LoVo (cell line): Measurements from ENCODE around the gene R3HDM4.
"Not testable (repeated sequence)": the region's sequence is repeated elsewhere in the genome, so short reads cannot be mapped to it uniquely, and the experiment has no call there.

Source experiments
- DNase-seq: peaks from one replicate; pipeline ENCODE4 v3.0.0-alpha.2; 2016; ENCODE audit warnings: low spot score

The R3HDM4 gene

DNA sequence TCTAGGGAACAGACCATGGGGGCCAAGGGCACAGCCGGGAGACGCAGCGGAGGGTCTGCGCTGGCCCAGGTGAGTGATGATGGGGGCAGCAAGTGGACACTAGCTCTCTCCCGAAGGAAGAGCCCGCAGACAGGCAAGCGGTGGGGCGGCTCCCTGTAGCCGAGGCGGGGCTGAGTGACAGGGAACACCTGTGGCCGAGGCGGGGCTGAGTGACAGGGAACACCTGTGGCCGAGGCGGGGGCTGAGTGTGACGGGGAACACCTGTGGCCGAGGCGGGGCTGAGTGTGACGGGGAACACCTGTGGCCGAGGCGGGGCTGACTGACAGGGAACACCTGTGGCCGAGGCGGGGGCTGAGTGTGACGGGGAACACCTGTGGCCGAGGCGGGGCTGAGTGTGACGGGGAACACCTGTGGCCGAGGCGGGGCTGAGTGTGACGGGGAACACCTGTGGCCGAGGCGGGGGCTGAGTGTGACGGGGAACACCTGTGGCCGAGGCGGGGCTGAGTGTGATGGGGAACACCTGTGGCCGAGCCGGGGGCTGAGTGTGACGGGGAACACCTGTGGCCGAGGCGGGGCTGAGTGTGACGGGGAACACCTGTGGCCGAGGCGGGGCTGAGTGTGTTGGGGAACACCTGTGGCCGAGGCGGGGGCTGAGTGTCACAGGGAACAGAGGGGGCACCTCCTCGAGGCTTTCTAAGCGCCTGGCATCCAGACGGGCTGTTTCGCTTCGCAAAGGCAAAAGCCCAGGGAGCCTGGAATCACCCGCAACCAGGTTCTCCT, 21.4 kb downstream of the R3HDM4 start:
- not testable (repeated sequence) for DNase-seq

DNA sequence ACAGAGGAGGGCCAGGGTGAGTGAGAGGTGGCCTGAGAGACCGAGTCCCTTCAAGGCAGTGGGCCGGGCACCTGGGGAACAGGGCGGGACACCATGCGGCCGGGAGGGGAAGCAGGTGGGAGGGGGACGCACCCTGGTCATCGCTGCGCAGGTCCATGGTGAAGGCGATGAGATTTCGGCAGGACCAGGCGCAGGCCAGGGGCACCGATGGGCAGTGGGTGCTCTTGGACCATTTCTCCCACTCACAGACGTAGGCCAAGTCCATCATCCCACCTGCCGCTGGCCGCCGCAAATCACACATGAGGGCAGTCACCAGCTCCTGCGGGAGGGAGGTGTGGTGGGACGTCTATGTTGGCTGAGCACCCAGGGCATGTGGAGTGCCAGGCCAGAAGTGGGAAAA, 22.2 kb downstream of the R3HDM4 start:
- DNase-seq = no peak

DNA sequence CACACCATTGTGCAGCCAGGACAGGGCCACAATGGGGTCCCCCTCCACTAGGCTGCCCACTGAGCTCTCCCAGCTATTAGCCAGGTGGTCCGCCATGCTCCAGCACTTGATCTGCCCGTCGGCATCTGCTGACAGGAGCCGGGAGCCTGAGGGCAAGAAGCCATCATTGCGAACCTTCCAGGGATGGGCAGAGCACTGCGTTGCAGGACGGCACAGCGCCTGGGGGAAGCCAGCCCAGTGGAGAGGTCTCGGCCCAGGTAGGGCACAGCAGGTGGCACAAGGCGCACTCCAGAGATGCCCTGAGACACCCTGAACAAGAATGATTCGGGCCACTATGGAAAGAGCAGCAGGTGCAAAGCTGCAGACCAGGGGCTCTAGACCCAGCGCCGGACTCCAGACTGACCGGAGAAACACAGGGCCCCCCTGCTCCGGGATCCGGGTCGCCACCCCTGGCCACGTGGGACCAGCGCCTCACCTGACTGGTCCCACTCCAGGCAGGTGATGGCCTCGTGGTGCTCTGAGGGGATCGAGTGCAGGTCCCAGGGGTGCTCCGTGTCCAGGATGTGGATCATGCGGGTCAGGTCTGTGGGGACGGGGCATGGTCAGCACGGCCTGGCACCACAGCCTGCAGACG, 23.2 kb downstream of the R3HDM4 start:
- DNase-seq = no peak

DNA sequence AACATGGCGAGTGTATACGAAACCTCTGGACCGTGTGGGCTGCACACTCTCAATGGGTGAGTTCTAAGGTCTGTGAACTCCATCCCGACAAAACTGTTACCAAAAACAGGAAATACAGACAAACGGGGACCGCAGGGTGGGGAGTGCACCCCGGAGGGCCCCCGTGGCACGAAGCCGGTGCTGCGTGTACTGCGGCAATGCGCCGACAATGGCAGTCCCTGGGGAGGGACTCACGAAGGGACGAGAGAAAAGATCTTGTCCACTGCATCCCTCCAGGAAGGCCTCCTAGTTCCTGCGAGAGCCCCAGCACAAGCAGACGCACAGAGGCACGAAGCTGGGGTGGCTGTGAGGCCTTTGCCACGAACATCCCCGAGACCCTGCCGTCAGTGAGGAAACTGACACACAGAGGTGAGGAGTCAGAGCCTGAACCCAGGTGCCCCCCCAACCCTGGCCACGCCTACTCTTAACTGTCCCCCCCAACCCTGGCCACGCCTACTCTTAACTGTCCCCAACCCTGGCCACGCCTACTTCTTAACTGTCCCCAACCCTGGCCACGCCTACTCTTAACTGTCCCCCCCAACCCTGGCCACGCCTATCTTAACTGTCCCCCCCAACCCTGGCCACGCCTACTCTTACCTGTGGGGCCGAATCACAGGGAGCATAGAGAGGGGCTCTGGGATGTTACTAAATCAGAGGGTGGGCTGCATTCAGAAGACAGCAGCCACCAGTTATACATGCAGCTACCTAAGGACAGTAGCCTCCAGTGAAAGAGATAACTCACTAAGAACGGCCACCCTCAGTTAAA, 24.2 kb downstream of the R3HDM4 start:
- no peak for DNase-seq

DNA sequence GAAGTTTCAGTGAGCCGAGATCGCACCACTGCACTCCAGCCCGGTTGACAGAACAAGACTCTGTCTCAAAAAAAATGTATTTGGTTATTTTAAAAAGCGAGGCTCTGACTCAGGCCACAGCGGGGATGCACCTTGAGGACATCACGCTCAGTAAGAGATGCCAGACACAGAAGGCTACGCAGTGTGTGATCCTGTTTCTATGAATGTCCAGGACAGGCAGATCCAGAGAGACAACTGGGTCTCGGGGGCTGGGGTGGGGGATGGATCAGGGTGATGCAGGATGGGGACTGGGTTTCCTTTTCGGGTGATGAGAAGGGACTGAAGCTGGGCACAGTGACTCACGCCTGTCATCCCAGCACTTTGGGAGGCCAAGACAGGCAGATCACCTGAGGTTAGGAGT, 25.4 kb downstream of the R3HDM4 start:
- no peak for DNase-seq

DNA sequence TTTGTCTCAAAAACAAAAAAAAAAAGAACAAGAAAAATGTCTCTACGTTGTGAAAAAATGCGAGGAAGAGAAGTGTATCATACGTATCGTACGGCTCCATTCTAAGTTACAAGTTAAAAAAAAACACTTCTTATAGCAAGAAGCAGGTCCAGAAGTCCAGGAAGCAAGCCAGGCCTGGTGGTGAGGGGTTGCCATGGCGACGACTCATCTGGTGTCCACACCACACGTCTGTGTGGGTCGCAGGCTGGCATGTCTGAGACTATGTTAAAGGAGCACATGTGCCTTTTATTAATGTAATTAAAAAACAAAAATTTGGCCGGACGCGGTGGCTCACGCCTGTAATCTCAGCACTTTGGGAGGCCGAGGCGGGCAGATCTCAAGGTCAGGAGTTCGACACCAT, 25.9 kb downstream of the R3HDM4 start:
- DNase-seq = no peak

DNA sequence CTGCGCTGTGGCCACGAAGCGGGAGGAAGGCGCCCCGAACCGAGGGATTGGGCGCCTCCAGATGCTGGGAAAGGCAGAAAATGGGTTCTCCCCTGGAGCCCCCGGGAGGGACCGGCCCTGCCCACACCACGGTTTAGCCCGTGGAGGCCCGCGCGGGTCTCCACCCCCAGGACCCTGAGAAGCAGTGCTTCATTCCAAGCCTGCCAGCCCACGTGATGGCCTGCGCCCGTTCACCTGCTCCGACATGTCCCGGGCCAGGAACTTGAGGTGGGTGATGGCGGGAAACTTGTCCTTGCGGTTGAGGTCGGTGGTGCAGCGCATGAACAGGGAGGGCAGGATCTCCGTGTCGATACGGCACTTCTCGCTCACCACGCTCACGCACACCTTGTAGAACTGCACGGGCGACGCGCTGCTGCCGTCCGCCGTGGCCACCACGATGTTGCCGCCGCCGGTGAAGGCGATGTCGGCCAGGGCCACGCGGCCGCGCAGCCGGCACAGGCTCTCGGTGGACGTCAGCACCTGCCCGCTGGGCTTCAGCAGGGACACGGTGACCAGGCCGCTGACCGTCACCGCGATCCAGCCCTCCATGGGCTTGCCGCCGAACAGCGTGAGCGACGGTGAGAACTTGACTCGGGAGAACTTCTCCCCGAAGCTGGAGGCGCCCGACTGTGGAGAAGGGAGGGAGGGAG, 27.3 kb downstream of the R3HDM4 start:
- no peak for DNase-seq

DNA sequence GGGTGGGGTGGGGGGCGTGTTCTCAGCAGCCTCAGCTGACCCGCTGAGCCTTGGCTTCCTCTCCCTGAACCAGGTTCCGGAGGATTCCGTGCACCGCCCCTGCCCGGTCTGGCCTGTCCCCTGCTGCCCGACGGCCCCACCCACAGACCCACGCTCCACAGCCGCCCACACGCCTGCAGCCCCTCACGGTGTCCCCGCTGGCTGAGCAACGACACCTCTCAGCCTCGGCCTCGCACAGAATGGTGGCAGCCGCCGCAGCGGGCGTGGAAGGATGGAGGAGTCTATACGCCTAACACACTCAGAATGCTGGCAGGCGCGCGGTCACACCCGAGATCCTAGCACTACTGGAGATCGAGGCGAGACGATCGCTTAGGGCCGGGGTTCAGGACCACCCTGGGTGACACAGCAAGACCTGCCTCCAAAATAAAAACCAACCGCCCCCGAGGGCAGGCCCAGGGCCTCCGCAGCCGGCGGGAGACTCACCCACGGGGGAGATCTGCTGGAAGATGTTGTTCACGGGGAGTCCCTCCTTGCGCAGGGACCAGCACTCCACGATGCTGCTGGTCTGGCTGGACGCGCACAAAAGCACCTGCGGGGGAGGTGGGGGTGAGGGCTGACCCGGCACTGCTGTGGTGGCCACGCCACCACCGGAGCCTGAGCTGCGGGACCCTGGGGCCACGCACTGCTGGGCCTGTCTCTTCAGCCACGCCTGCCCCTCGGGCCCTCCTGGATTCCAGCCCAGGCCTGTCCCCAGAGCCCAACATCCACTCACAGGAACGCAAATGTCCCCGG, 28.4 kb downstream of the R3HDM4 start:
- no peak for DNase-seq

DNA sequence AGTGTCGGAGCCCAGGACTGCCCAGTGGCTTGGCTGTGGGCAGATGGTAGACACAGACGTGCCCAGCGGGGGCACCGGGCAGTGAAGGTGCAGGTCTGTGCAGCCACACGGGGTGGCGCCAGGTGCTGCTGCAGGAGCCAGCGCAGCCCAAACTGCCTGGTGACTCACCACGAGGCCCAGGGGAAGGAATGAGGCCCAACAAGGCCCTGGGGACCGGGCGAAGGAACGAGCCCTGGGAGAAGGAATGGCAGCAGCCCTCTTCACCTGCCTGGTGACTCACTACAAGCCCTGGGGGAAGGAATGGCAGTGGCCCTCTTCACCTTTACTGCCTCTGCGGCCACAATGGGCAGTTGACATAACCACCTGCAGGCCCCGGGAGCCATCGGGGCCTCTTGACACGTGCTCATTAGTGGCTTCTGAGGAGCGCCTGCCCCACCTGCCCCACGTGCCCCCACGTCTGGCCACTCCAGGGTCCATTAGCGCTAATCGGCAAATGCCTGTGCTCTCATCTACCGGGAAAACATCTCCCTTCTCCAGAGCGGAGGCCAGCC, 29.3 kb downstream of the R3HDM4 start:
- no peak for DNase-seq

DNA sequence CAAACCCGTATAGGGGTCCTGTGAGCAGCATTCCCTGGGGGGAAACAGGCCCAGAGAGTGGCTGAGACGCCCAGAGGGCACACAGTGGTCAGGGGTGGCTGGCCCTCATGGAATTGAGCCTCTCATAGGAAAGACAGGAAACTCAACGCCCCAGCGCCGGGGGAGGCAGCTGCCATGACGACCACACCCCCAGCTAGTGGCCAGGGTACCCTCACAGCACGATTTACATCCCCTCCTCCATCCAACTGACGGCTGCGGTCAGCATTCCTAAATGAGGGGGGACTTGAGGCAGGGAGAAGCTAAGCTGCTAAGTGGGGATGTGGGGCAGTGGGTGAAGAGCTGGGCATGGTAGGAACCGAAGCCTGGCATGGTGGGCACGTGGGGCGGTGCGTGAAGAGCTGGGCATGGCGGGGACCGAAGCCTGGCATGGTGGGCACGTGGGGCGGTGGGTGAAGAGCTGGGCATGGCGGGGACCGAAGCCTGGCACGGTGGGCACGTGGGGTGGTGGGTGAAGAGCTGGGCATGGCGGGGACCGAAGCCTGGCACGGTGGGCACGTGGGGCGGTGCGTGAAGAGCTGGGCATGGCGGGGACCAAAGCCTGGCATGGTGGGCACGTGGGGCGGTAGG, 30.0 kb downstream of the R3HDM4 start:
- DNase-seq = no peak

DNA sequence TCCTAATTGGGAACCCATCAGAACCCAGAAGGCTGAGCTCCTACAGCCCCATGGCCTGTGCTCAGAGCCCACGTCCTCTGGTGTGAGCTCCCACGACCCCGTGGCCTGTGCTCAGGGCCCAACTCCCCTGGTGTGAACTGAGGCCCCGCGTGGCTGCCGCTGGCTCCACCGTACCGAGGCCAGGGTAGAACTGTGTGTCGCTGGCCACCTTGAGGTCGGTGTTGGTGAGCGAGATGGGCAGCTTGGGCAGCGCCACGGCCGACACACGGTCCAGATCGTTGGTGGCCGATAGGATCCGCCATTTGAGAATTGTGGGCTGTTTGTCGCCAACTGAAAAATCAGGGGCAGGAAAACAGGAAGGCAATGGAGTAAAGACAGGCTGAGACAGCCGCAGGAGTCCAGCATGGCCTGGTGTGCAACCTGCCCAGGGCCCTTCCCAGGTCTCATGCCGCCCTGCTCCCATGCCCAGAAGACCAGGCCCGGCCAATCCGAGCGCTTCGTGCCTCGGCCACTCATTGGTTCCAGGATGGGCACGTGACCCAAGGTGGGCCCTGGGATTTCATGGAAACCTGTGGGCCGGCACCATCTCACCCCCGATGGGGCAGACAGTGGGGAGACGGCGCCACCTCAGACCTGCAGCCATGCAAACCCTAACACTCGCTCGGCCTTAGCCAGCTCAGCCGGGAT, 31.5 kb downstream of the R3HDM4 start:
- DNase-seq = no peak

DNA sequence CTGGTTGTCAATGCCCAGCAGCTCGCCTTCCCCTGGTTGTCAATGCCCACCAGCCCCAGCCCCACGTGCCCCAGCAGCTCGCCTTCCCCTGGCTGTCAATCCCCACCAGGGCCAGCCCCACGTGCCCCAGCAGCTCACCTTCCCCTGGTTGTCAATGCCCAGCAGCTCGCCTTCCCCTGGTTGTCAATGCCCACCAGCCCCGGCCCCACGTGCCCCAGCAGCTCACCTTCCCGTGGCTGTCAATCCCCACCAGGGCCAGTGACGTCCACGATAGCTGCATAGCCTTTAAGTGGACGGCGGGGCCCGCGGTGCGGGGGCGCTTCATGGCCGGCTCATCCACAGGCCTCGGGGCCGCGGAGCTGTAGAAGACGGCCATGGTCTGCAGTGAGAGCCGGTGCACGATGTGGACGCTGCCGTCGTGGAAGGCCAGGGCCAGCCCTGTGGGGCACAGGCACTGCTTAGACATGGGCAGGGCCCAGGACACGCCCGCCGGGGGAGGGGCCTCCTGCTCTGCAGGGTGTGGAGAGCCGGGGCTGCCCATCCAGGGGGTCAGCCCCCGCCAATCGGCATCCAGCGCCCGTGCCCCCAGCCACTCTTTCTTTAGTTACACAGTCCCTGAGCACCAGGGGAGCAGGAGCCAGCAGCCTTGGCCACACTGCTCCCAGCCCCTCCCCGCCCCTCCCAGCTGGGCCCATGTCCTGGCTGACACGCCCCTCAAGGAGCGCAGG, 33.1 kb downstream of the R3HDM4 start:
- DNase-seq = no peak

DNA sequence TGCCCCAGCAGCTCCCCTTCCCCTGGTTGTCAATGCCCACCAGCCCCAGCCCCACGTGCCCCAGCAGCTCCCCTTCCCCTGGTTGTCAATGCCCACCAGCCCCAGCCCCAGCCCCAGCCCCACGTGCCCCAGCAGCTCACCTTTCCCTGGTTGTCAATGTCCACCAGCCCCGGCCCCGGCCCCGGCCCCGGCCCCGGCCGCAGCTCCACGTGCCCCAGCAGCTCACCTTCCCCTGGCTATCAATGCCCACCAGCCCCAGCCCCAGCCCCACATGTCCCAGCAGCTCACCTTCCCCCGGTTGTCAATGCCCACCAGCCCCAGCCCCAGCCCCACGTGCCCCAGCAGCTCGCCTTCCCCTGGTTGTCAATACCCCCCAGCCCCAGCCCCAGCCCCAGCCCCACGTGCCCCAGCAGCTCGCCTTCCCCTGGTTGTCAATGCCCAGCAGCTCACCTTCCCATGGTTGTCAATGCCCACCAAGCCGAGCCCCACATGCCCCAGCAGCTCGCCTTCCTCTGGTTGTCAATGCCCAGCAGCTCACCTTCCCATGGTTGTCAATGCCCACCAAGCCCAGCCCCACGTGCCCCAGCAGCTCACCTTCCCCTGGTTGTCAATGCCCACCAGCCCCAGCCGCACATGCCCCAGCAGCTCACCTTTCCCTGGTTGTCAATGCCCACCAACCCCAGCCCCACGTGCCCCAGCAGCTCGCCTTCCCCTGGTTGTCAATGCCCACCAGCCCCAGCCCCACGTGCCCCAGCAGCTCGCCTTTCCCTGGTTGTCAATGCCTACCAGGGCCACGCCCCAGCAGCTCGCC, 34.1 kb downstream of the R3HDM4 start:
- not testable (repeated sequence) for DNase-seq

DNA sequence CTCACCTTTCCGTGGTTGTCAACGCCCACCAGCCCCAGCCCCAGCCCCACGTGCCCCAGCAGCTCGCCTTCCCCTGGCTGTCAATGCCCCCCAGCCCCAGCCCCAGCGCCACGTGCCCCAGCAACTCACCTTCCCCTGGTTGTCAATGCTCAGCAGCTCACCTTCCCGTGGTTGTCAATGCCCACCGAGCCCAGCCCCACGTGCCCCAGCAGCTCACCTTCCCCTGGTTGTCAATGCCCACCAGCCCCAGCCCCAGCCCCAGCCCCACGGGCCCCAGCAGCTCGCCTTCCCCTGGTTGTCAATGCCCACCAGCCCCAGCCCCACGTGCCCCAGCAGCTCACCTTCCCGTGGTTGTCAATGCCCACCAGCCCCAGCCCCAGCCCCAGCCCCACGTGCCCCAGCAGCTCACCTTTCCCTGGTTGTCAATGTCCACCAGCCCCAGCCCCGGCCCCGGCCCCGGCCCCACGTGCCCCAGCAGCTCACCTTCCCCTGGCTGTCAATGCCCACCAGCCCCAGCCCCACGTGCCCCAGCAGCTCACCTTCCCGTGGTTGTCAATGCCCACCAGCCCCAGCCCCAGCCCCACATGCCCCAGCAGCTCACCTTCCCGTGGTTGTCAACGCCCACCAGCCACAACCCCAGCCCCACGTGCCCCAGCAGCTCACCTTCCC, 34.9 kb downstream of the R3HDM4 start:
- DNase-seq = not testable (repeated sequence)

DNA sequence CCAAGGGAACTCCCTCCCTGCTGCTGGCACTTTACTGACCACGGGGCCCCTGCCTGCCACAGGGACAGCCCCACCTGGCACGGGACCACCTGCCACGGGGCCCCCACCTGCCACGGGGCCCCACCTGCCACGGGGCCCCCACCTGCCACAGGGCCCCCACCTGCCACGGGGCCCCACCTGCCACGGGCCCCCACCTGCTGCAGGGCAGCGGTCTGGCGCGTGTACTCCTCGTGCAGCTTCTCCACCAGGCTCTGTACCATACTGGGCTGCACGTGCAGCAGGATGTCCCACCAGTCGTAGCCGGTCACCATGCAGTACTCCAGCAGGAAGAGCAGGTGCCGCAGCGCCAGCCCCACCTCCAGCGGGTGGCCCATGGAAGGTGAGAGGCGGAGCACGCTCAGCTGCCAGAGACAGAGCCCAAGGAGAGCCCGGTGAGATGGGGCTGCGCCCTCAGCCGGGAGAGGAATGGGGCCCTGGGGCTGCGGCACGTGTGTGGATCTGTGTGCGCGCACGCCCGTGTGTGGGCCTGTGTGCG, 36.2 kb downstream of the R3HDM4 start:
- no peak for DNase-seq

DNA sequence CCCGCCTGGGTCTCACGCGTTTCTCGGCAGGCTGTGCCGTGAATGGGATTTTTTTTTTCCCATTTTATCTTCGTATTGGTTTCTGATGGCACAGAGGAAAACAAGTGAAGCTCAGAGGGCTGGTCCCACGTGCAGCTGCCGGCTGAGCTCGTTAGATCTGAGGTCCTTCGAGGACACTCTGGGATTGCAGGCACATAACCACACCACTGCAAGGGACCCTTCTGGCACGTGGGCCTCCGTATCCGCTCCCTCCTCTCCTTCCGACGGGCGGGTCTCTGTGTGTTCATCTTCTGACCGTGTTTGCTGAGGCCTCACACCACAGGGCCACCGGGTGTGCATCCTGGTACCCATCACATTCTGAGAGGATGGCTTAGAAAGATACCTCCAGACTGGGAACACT, 36.9 kb downstream of the R3HDM4 start:
- no peak for DNase-seq

DNA sequence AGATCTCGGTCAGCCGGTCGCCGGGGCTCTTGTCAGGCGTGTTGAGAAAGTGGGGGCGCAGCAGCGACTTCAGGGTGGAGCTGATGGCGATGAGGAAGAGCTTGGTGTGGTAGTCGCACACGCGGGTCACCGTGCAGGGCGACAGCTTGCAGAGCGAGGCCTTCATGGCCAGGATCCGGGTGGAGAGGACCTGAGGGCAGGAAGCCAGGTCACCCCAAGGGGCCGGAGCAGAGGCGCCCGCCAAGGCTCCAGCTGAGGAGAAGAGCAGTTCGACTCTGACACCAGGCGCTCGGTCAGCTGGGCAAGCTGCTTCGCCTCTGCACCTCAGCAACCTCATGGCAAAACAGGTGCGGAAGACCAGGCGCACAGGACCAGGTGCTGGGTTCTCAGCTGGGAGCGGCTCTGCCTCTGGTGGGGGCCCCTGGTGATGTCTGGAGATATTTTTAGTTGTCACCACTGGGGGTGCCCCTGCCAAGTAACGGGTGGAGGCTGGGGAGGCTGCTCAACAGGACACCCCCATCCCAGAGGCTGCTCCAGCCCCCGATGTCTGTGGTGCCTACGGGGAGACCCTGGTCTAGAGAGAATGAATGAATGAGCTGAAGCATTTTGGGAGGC, 37.6 kb downstream of the R3HDM4 start:
- no peak for DNase-seq
